NCI-H2227 (cell line): ENCODE results near the gene XRCC4.
"Not testable (repeated sequence)": the region's sequence is repeated elsewhere in the genome, so short reads cannot be mapped to it uniquely, and the experiment has no call there.

Experiments used
- DNase-seq: peaks from one replicate; lab custom pipeline; 2025; ENCODE audit not compliant: unreplicated experiment; lab: John Stamatoyannopoulos, UW

Gene XRCC4

GRCh38 chr5:83107692-83108420 lies 30.5 kb downstream of the XRCC4 start:
- DNase-seq = no peak

DNA sequence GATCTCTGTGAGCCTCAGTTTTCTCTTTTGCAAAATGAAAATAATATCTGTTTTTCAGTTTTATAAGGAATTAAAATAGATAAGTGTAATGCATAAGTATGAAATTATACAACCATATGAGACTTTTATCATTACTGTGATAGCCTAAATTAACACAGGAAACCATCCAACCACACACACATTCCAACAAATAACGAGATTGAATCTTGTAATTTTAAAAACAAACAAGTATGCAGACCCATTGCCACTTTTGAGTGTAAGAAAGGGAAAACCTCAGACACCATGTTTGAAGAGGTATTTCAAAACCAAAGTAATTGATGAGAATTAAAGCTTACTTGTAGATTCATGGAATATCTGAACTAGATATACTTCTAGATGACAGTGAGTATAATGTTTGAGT lies 32.0 kb downstream of the XRCC4 start:
- no peak for DNase-seq

GRCh38 chr5:83115816-83116215 lies 38.5 kb downstream of the XRCC4 start:
- no peak for DNase-seq

DNA sequence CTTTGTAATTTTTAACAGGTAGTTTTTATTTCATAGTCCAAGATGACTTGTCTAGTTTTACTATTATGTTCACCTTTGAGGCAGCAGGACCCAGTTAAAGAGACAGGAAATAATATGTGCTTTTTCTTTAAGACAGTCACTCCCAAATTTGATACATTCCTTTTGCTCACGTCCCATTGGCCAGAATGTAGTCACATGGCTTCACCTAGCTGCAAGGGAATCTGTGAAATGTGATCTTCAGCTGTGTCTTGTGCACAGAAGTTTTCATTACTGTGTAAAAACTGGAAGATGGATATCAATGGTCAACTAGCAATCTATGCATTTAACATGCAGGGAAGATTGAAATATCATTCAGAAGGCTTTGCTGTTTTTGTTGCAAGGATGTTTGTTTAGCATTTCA lies 41.1 kb downstream of the XRCC4 start:
- DNase-seq = no peak

GRCh38 chr5:83118976-83119375 lies 41.6 kb downstream of the XRCC4 start:
- DNase-seq = no peak

GRCh38 chr5:83124593-83124992 lies 47.2 kb downstream of the XRCC4 start:
- no peak for DNase-seq

DNA sequence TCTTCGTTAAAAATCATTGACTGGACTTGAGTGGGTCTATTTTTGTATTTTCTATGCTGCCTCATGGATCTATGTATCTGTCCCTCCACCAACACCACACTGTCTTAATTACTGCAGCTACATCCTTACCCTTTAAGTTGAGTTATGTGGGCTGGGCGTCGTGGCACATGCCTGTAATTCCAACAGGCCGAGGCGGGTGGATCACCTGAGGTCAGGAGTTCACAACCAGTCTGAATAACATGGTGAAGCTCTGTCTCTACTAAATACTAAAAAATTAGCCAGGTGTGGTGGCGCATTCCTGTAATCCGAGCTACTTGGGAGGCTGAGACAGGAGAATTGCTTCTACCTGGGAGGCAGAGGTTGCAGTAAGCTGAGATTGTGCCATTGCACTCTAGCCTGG lies 48.2 kb downstream of the XRCC4 start:
- no peak for DNase-seq

DNA sequence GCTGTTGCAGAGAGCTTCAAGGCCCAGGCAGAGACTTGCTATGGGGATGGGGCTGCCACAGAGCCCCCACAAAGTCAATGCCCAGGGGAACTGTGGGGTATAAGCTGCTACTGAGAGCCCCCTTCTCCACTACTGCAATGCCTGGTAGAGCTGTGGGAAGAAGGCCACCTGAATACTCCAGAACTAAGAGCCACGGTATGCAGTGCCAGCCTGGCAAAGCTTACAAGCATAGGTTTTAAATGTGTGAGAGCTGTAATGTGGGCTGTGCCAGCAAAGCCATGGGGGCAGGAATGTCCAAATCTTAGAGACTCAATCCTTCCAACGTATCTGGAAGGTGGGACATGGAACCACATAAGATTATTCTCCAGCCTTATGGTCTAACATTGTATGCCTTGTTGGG lies 49.2 kb downstream of the XRCC4 start:
- no peak for DNase-seq

GRCh38 chr5:83133797-83134196 lies 56.5 kb downstream of the XRCC4 start:
- no peak for DNase-seq

DNA sequence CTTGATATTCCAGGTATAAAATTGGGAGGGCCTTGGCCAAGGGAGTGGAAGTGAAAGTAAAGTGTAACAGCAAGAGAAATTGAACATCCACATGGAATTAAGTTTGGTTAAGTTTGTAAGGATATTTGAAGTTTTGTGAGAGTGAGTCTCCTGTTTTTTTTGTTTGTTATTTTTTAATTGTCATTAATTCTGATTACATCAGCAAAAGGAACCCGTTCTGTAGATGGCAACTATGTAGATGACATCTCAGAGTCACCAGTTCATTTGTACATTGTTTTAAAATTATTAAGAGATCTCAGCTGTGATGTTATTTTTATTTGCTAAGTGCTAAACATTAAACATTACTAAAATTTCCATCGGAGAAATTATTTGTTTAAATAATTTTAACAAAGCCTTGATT lies 65.2 kb downstream of the XRCC4 start:
- no peak for DNase-seq

GRCh38 chr5:83145241-83145640 lies 67.9 kb downstream of the XRCC4 start:
- DNase-seq = no peak

- no peak for DNase-seq
Observed at GRCh38 chr5:83145882-83146331, 68.6 kb downstream of the XRCC4 start.

GRCh38 chr5:83146441-83146840 lies 69.1 kb downstream of the XRCC4 start:
- no peak for DNase-seq

DNA sequence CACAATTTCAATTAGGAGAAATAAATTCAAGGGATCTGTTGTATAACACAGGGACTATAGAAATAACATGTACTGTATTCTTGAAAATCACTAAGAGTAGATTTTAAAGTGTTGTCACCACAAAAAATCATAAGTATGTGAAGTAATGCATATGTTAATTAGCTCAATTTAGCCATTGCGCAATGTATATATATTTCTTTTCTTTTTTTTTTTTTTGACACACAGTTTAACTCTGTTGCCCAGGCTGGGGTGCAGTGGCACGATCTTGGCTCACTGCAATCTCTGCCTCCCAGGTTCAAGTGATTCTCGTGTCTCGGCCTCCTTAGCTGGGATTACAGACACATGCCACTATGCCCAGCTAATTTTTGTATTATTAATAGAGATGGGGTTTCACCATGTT lies 70.2 kb downstream of the XRCC4 start:
- no peak for DNase-seq

DNA sequence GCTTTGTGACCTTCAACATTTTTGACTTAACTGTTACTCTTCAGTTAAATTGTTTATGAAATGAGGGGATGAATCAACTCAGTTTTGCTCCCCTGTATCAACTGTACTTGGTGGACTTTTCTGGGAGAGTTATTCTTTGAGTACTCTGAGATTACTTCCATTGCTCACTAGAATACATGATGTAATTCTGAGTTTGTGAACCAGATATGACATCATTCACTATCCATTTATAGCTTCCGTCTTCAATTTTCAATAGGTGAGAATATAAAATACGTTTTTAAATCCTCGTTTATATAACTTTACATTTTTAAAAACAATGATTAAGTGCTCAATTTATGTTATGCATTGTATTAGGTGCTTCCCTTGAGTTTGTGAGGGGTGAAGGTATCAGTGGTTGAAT lies 71.0 kb downstream of the XRCC4 start:
- DNase-seq = no peak

DNA sequence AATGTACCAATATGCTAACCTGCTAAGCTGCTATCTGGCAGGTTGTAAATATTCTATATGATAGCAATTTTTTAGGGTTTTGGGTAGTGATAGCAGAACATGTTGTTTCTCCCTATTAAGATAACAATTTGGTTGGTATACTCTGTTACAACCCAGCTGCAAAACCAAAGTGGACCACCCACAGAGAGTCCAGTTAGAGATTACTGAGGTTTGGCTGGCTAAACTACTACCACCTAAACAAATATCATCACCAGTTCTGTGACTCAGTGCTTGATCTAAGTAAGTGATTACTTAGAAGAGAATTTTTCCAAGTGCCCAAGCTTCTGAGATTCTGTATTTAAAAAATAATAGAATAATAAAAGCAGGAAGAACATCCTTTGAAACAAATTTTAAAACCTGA lies 72.3 kb downstream of the XRCC4 start:
- no peak for DNase-seq

GRCh38 chr5:83151821-83152220 lies 74.5 kb downstream of the XRCC4 start:
- no peak for DNase-seq

- DNase-seq = not testable (repeated sequence)
Observed at GRCh38 chr5:83152996-83153395, 75.6 kb downstream of the XRCC4 start.

GRCh38 chr5:83156001-83156400 lies 78.7 kb downstream of the XRCC4 start:
- no peak for DNase-seq

DNA sequence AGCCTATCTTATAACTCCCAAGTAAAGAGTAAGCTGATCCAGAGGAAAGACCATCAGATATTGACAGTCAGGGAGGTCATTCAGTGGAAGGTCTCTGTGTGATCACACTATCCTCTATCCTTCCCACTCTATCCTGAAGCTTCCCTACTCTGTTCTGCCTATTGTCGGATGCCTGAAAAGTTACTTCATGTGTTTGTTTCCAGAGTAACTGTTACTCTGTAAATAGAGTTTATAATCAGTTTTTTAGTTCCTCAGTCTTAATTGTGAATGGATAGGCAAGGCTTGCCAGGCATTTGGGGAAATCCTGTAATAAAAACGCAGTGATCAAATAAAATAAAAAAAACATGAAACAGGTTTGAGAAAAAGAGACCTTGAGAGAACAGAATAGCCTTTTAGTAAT lies 79.8 kb downstream of the XRCC4 start:
- no peak for DNase-seq

GRCh38 chr5:83162601-83163000 lies 85.3 kb downstream of the XRCC4 start:
- no peak for DNase-seq

DNA sequence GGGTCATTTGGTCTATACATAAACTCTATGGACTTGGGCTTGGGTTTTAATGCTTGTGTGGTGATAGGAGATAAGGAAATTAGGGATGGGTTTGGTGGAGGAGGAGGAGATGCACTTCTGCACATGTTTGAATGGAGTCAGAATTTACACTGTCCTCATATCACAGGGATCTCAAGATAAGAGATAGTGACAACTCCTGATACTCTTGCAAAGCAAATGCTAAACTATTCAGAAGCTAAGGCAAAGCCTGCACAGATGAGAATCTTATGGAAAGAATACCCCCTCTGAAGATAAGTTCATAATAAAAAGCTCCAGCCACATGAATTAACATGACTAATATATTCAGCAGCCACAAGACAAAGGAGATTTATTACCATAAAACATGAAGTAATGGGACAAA lies 90.2 kb downstream of the XRCC4 start:
- DNase-seq = no peak

DNA sequence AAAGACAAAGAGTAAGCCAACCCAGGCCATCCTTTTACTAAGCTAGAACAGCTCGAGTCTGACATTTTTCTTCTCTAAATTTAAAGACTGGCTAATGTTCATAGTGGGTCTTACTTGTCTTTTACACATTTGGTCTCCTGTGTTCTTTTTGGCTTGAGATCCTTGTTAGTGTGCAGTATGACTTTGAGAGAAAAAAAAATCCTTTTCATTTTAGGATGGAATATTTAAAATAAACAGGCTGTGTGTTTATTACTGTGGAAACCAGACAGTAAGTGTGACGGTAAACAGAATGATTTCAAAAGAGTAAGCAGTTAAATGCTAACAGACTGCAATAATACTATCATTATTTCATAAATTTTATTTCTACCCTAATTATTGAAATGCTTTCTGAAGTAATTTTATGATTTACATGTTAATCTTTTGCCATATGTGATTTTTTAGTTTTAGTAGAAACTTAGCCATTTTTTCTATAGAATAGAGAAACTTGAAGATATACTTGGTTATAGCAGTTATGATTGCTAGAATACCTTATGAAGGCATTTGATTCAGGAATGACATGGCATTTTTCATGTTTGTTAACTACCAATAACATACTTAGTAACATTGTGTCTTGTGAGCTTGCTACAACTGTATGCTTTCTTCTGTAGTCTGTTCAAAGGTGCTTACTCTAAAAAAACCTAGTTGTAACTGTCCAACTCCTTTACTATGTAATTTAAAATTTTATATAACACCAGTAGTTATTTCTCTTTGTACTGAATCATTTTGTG lies 92.4 kb downstream of the XRCC4 start:
- DNase-seq = no peak
